K562 (cell line): ENCODE data around the gene UBXN11. TPM values are rescaled to one million over a fixed set of nuclear protein-coding genes. Genes with fewer than 3 reads are reported as not detected.

Experiments
- ETV6 ChIP-seq, 3 experiments: fragments of 150-350 bp in 1 of 3; sonication (generic) in 1 of 3; formaldehyde crosslinking in 1 of 3; IDR thresholded peaks; 2 replicates each; pipeline versions ENCODE4 v1.6.1 to v1.8.0; 2014 to 2022; ENCODE audit warnings: borderline replicate concordance in 2 of 3, low read depth in 2 of 3, antibody characterized with exemption in 1 of 3, low read length in 1 of 3, mild to moderate bottlenecking in 1 of 3, missing genetic modification reagents in 1 of 3
- ZNF134 ChIP-seq: fragments of 250-450 bp; sonication (Bioruptor Pico); conservative IDR thresholded peaks from 2 replicates; pipeline ENCODE4 v1.4.0; 2020
- ZNF766 ChIP-seq: fragments of 200-800 bp; sonication (Bioruptor generic); conservative IDR thresholded peaks from 2 replicates; pipeline ENCODE4 v1.6.1; 2016; ENCODE audit warnings: missing genetic modification characterization, missing compliant biosample characterization
- polyA plus RNA-seq, 8 experiments: library from polyadenylated mRNA; depleted of rRNA in 4 of 8; stranded (reverse) in 5 of 8; unstranded in 3 of 8; fragments of >200 nt; fragmentation: Nextera tagmentation in 2 of 8; fragmentation: Illumina TruSeq in 1 of 8; extraction: Ambion mirVana in 2 of 8; extraction: Trizol in 1 of 8; gene quantifications; 2 replicates each; pipeline versions ENCODE4 v1.2.1 to v1.2.3, GENCODE V29; 2011 to 2014; ENCODE audit warnings: inconsistent platforms in 1 of 8, missing spikeins in 1 of 8
- total RNA-seq, 7 experiments: library from RNA; depleted of rRNA in 6 of 7; stranded (reverse); fragments of >200 nt in 6 of 7; fragmentation: Illumina TruSeq in 2 of 7; extraction: Trizol in 2 of 7; gene quantifications; 2 replicates each; pipeline versions ENCODE4 v1.2.1 to v1.2.3, GENCODE V29; 2011 to 2021; ENCODE audit warnings: low replicate concordance in 1 of 7
- TF ChIP-seq, protein P1 (sequence below): fragments of 450-650 bp; IDR thresholded peaks from 2 replicates; pipeline ENCODE4 v1.6.1; 2016; ENCODE audit warnings: mild to moderate bottlenecking
- TF ChIP-seq, protein P2 (sequence below), 2 experiments: fragments of 450-650 bp; formaldehyde crosslinking in 1 of 2; IDR thresholded peaks; 2 replicates each; pipeline versions ENCODE4 v1.4.0 to v1.6.1; 2014 to 2020; ENCODE audit warnings: mild to moderate bottlenecking in 2 of 2, borderline replicate concordance in 1 of 2, low read depth in 1 of 2
- TF ChIP-seq, protein P3 (sequence below): fragments of 250-450 bp; sonication (Bioruptor Pico); IDR thresholded peaks from 2 replicates; pipeline ENCODE4 v1.5.0; 2021
- TF ChIP-seq, protein P4 (sequence below): fragments of 450-650 bp; formaldehyde crosslinking; IDR thresholded peaks from 2 replicates; pipeline ENCODE4 v1.4.0; 2020; ENCODE audit warnings: mild to moderate bottlenecking, moderate library complexity
- TF ChIP-seq, protein P5 (sequence below): fragments of 250-450 bp; sonication (Bioruptor Pico); IDR thresholded peaks from 2 replicates; pipeline ENCODE4 v1.5.0; 2021; ENCODE audit warnings: mild to moderate bottlenecking, borderline replicate concordance

Gene UBXN11
- total and polyA plus RNA-seq, 9 of the 15 experiments (the other 6 are each of a cell fraction or from before 2014, with no cell fraction given): 0.48 to 34.3 (median 11.3) TPM

DNA sequence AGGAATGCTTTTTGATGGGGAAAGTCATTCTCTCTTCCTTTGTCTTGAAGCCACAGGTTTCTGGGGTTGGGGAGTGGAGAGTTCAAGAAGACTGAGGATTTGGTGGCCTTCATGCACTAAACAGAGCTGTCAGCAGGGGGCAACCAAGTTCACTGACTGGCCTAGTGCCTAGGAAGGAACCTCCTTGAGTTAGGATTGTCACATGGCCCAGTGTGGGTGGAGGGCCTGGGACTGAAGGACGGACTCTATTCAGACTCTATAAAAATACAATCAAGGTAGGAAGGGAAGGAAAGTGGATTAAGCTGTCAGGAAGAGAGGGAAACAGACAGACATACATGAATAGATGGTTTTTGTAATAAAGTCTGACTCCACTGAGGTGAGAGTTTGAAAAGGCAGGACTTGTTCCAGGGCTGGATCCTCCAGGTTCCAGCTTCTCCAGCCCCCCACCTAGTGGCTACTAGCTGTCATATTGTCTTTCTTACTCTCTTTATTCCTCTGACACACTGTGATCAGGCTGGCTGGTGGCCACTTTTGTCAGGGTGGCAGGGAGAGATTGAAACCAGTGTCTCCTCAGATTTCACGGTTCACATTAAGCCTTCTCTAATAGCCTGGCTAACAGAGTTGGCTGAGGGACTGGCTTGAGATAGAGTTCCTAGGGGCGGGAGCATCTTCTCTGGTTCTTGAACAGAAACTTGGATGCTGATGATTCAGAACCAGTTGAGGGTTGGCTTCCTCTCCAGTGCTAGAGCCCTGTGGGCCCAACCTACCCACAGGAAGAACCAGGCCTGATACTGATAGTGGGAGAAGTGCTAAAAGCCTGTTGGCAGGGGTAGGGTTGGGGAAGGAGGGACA, 30.6 kb downstream of the UBXN11 start (continued):
- TF ChIP-seq, protein P1, sequence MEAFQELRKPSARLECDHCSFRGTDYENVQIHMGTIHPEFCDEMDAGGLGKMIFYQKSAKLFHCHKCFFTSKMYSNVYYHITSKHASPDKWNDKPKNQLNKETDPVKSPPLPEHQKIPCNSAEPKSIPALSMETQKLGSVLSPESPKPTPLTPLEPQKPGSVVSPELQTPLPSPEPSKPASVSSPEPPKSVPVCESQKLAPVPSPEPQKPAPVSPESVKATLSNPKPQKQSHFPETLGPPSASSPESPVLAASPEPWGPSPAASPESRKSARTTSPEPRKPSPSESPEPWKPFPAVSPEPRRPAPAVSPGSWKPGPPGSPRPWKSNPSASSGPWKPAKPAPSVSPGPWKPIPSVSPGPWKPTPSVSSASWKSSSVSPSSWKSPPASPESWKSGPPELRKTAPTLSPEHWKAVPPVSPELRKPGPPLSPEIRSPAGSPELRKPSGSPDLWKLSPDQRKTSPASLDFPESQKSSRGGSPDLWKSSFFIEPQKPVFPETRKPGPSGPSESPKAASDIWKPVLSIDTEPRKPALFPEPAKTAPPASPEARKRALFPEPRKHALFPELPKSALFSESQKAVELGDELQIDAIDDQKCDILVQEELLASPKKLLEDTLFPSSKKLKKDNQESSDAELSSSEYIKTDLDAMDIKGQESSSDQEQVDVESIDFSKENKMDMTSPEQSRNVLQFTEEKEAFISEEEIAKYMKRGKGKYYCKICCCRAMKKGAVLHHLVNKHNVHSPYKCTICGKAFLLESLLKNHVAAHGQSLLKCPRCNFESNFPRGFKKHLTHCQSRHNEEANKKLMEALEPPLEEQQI: no peak
- TF ChIP-seq, protein P2, sequence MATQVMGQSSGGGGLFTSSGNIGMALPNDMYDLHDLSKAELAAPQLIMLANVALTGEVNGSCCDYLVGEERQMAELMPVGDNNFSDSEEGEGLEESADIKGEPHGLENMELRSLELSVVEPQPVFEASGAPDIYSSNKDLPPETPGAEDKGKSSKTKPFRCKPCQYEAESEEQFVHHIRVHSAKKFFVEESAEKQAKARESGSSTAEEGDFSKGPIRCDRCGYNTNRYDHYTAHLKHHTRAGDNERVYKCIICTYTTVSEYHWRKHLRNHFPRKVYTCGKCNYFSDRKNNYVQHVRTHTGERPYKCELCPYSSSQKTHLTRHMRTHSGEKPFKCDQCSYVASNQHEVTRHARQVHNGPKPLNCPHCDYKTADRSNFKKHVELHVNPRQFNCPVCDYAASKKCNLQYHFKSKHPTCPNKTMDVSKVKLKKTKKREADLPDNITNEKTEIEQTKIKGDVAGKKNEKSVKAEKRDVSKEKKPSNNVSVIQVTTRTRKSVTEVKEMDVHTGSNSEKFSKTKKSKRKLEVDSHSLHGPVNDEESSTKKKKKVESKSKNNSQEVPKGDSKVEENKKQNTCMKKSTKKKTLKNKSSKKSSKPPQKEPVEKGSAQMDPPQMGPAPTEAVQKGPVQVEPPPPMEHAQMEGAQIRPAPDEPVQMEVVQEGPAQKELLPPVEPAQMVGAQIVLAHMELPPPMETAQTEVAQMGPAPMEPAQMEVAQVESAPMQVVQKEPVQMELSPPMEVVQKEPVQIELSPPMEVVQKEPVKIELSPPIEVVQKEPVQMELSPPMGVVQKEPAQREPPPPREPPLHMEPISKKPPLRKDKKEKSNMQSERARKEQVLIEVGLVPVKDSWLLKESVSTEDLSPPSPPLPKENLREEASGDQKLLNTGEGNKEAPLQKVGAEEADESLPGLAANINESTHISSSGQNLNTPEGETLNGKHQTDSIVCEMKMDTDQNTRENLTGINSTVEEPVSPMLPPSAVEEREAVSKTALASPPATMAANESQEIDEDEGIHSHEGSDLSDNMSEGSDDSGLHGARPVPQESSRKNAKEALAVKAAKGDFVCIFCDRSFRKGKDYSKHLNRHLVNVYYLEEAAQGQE (IDR thresholded peaks at IDR 0.05; ENCODE audit: borderline replicate concordance): peak; percentile 89
- TF ChIP-seq, protein P2 (CRISPR knock-in tag; IDR thresholded peaks at IDR 0.05; ENCODE audit: low read depth): 0 out of 2 replicates have a peak, but pooled peaks have one; percentile 18
- TF ChIP-seq ZNF766 (CRISPR knock-in tag): peak; percentile 80
- TF ChIP-seq, protein P3, sequence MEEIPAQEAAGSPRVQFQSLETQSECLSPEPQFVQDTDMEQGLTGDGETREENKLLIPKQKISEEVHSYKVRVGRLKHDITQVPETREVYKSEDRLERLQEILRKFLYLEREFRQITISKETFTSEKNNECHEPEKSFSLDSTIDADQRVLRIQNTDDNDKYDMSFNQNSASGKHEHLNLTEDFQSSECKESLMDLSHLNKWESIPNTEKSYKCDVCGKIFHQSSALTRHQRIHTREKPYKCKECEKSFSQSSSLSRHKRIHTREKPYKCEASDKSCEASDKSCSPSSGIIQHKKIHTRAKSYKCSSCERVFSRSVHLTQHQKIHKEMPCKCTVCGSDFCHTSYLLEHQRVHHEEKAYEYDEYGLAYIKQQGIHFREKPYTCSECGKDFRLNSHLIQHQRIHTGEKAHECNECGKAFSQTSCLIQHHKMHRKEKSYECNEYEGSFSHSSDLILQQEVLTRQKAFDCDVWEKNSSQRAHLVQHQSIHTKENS (CRISPR knock-in tag): no peak
- TF ChIP-seq, protein P4, sequence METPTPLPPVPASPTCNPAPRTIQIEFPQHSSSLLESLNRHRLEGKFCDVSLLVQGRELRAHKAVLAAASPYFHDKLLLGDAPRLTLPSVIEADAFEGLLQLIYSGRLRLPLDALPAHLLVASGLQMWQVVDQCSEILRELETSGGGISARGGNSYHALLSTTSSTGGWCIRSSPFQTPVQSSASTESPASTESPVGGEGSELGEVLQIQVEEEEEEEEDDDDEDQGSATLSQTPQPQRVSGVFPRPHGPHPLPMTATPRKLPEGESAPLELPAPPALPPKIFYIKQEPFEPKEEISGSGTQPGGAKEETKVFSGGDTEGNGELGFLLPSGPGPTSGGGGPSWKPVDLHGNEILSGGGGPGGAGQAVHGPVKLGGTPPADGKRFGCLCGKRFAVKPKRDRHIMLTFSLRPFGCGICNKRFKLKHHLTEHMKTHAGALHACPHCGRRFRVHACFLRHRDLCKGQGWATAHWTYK (CRISPR knock-in tag): no peak
- TF ChIP-seq ETV6 (IDR thresholded peaks at IDR 0.05; ENCODE audit: borderline replicate concordance in 1 of 2, low read depth in 2 of 2, low read length in 1 of 2): no peak
- TF ChIP-seq ETV6 (CRISPR knock-in tag; IDR thresholded peaks at IDR 0.05; ENCODE audit: borderline replicate concordance): no peak
- TF ChIP-seq, protein P5, sequence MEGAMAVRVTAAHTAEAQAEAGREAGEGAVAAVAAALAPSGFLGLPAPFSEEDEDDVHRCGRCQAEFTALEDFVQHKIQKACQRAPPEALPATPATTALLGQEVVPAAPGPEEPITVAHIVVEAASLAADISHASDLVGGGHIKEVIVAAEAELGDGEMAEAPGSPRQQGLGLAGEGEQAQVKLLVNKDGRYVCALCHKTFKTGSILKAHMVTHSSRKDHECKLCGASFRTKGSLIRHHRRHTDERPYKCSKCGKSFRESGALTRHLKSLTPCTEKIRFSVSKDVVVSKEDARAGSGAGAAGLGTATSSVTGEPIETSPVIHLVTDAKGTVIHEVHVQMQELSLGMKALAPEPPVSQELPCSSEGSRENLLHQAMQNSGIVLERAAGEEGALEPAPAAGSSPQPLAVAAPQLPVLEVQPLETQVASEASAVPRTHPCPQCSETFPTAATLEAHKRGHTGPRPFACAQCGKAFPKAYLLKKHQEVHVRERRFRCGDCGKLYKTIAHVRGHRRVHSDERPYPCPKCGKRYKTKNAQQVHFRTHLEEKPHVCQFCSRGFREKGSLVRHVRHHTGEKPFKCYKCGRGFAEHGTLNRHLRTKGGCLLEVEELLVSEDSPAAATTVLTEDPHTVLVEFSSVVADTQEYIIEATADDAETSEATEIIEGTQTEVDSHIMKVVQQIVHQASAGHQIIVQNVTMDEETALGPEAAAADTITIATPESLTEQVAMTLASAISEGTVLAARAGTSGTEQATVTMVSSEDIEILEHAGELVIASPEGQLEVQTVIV (CRISPR knock-in tag): no peak
- no peak for TF ChIP-seq ZNF134 (CRISPR knock-in tag)
